Measurements from ENCODE around the gene CFAP20DC.
"Not testable (repeated sequence)": the region's sequence is repeated elsewhere in the genome, so short reads cannot be mapped to it uniquely, and the experiment has no call there.

CFAP20DC gene

DNA sequence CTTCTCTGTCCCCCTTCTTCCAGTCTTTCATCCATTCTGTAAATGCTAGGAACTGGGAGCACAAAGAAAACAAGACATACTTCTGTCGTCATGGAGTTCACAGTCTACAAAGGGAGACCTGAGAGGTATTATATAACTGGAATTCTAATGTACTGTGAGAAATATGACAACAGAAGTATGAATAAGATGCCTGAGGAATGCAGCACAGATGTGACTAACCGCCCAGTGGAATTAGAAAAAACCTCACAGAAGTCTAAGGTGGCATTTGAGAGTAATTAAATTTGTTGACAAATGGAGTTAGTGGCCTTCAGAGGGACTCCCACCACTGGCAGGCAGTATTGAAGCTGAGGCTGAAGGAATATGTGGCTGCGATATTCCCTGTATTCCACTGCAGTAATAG lies 214.7 kb downstream of the CFAP20DC start:
- Histone ChIP-seq H3K9ac (ENCODE audit: low read depth, low read length) (no peak overlapping the region), H3K27me3 (ENCODE audit: insufficient read depth, low read length) (no peaks in the 10 kb centered on the region), H3K27ac (ENCODE audit: low read length) (no peak overlapping the region), H3K4me3 (ENCODE audit: low read length) (no peak overlapping the region), H3K4me1 (ENCODE audit: insufficient read depth, low read length) (no peaks in the 10 kb centered on the region), H3K36me3 (ENCODE audit: insufficient read depth, low read depth, low read length) (0 out of 2 replicates have a peak, but pooled peaks cover 6% of the 10 kb centered on the region), H3K9me3 (ENCODE audit: insufficient read depth, low read depth, low read length) (no peaks in the 10 kb centered on the region)

GRCh38 chr3:58833491-58833890 lies 216.3 kb downstream of the CFAP20DC start:
- Histone ChIP-seq H3K36me3 (ENCODE audit: insufficient read depth, low read depth, low read length) (0 out of 2 replicates have a peak, but pooled peaks cover 6% of the 10 kb centered on the region), H3K9me3 (ENCODE audit: insufficient read depth, low read depth, low read length) (no peaks in the 10 kb centered on the region), H3K27ac (ENCODE audit: low read length) (no peak overlapping the region), H3K4me3 (ENCODE audit: low read length) (no peak overlapping the region), H3K4me1 (ENCODE audit: insufficient read depth, low read length) (no peaks in the 10 kb centered on the region), H3K9ac (ENCODE audit: low read depth, low read length) (no peak overlapping the region), H3K27me3 (ENCODE audit: insufficient read depth, low read length) (no peaks in the 10 kb centered on the region)

GRCh38 chr3:58829321-58830000 lies 220.4 kb downstream of the CFAP20DC start:
- Histone ChIP-seq H3K9ac (ENCODE audit: low read depth, low read length) (no peak overlapping the region), H3K4me1 (ENCODE audit: insufficient read depth, low read length) (no peaks in the 10 kb centered on the region; the same call in 1 of the 2 replicates), H3K27ac (ENCODE audit: low read length) (no peak overlapping the region), H3K27me3 (ENCODE audit: insufficient read depth, low read length) (no peaks in the 10 kb centered on the region), H3K4me3 (ENCODE audit: low read length) (no peak overlapping the region), H3K9me3 (ENCODE audit: insufficient read depth, low read depth, low read length) (no peaks in the 10 kb centered on the region), H3K36me3 (ENCODE audit: insufficient read depth, low read depth, low read length) (0 out of 2 replicates have a peak, but pooled peaks cover 9% of the 10 kb centered on the region)

DNA sequence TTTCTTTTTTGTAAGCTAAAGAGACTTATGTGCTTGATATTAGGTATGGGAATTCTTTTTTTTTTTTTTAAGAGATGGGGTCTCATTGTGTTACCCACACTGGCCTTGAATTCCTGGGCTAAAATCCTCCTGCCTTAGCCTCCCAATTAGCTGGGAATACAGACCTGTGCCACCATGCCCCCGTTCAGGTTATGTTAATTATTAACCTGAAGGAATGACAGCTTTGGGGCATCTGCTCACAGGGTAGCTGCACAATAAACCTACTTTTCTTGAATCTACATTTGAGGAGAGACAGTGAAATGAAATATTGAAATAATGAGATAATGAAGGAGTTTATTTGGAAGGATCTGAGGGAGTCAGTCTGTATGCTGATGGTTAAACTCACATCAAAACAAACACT lies 225.0 kb downstream of the CFAP20DC start:
- H3K4me1 ChIP-seq (ENCODE audit: insufficient read depth, low read length): no peaks in the 10 kb centered on the region; the same call in 1 of the 2 replicates
- no peaks in the 10 kb centered on the region for H3K27me3 ChIP-seq (ENCODE audit: insufficient read depth, low read length)
- H3K4me3 ChIP-seq (ENCODE audit: low read length): no peak overlapping the region
- no peaks in the 10 kb centered on the region for H3K9me3 ChIP-seq (ENCODE audit: insufficient read depth, low read depth, low read length)
- 0 out of 2 replicates have a peak, but pooled peaks cover 2% of the 10 kb centered on the region for H3K36me3 ChIP-seq (ENCODE audit: insufficient read depth, low read depth, low read length)
- H3K27ac ChIP-seq (ENCODE audit: low read length): no peak overlapping the region
- H3K9ac ChIP-seq (ENCODE audit: low read depth, low read length): no peak overlapping the region

GRCh38 chr3:58824285-58824684 lies 225.5 kb downstream of the CFAP20DC start:
- Histone ChIP-seq H3K4me3 (ENCODE audit: low read length) (no peak overlapping the region), H3K36me3 (ENCODE audit: insufficient read depth, low read depth, low read length) (0 out of 2 replicates have a peak, but pooled peaks cover 2% of the 10 kb centered on the region), H3K9me3 (ENCODE audit: insufficient read depth, low read depth, low read length) (no peaks in the 10 kb centered on the region), H3K27ac (ENCODE audit: low read length) (no peak overlapping the region), H3K9ac (ENCODE audit: low read depth, low read length) (no peak overlapping the region), H3K4me1 (ENCODE audit: insufficient read depth, low read length) (no peaks in the 10 kb centered on the region; the same call in 1 of the 2 replicates), H3K27me3 (ENCODE audit: insufficient read depth, low read length) (no peaks in the 10 kb centered on the region)

GRCh38 chr3:58806551-58807244 lies 243.1 kb downstream of the CFAP20DC start:
- not testable (repeated sequence) for H3K9ac ChIP-seq (ENCODE audit: low read depth, low read length)

DNA sequence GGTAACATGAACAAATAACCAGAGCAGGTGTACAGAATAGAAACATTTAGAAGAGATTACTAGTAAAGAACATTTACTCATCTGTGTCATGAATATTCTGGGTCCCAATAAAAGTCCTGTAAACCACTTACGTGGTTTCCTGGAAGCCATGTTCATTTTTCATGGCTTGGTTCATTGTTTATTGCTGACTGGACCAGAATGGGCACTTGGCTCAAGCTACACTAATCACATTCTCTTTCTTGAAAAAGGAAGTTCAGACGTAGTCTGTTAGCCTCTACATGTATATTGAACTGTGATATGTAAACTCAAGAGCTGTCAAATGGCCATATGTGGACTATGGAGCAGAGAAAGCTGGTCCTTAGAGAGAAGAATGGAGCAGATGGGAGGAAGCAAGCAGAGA lies 244.9 kb downstream of the CFAP20DC start:
- no peak overlapping the region for H3K4me3 ChIP-seq (ENCODE audit: low read length)
- no peak overlapping the region for H3K27ac ChIP-seq (ENCODE audit: low read length)

More at GRCh38 chr3:58806551-58807244, 243.1 kb downstream of the CFAP20DC start:
- not testable (repeated sequence) for H3K27ac ChIP-seq (ENCODE audit: low read length); H3K27me3 ChIP-seq (ENCODE audit: insufficient read depth, low read length); H3K4me1 ChIP-seq (ENCODE audit: insufficient read depth, low read length); H3K9me3 ChIP-seq (ENCODE audit: insufficient read depth, low read depth, low read length); H3K36me3 ChIP-seq (ENCODE audit: insufficient read depth, low read depth, low read length); H3K4me3 ChIP-seq (ENCODE audit: low read length)

DNA sequence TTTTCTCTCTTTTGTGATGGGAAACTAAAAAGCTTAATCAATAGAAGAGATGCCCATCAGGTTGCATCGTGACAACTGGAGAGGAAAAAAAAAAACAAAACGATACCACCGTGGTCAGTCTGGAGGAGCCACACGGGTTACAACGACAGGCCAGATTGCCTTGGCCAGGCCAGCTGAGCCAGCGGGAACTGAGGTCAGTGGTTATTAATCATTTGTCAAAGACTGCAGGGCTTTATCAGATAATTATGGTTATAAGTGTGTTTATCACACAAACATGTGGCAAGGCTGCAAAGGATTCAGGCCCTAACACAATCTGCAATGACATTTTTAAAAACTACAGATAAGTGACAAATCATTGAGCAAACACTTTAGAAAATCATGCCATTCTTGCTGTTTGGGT lies 248.3 kb downstream of the CFAP20DC start:
- H3K9me3 ChIP-seq (ENCODE audit: insufficient read depth, low read depth, low read length): peaks cover 8% of the 10 kb centered on the region; the same call in 1 of the 2 replicates
- H3K4me3 ChIP-seq (ENCODE audit: low read length): no peak overlapping the region
- no peak overlapping the region for H3K27ac ChIP-seq (ENCODE audit: low read length)
- H3K36me3 ChIP-seq (ENCODE audit: insufficient read depth, low read depth, low read length): no peaks in the 10 kb centered on the region
- no peak overlapping the region for H3K9ac ChIP-seq (ENCODE audit: low read depth, low read length)
- no peaks in the 10 kb centered on the region for H3K27me3 ChIP-seq (ENCODE audit: insufficient read depth, low read length)
- H3K4me1 ChIP-seq (ENCODE audit: insufficient read depth, low read length): no peaks in the 10 kb centered on the region

More for the DNA sequence above, 244.9 kb downstream of the CFAP20DC start:
- Histone ChIP-seq H3K4me1 (ENCODE audit: insufficient read depth, low read length) (no peaks in the 10 kb centered on the region), H3K27me3 (ENCODE audit: insufficient read depth, low read length) (no peaks in the 10 kb centered on the region), H3K36me3 (ENCODE audit: insufficient read depth, low read depth, low read length) (no peaks in the 10 kb centered on the region), H3K9me3 (ENCODE audit: insufficient read depth, low read depth, low read length) (peaks cover 8% of the 10 kb centered on the region; the same call in 1 of the 2 replicates), H3K9ac (ENCODE audit: low read depth, low read length) (no peak overlapping the region)

- no peak overlapping the region for H3K27ac ChIP-seq (ENCODE audit: low read length)
- no peaks in the 10 kb centered on the region for H3K4me1 ChIP-seq (ENCODE audit: insufficient read depth, low read length)
- no peak overlapping the region for H3K9ac ChIP-seq (ENCODE audit: low read depth, low read length)
- H3K4me3 ChIP-seq (ENCODE audit: low read length): no peak overlapping the region
- no peaks in the 10 kb centered on the region for H3K36me3 ChIP-seq (ENCODE audit: insufficient read depth, low read depth, low read length)
- no peaks in the 10 kb centered on the region for H3K27me3 ChIP-seq (ENCODE audit: insufficient read depth, low read length)
- H3K9me3 ChIP-seq (ENCODE audit: insufficient read depth, low read depth, low read length): peaks cover 4% of the 10 kb centered on the region; the same call in 1 of the 2 replicates
These were observed 248.9 kb downstream of the CFAP20DC start for GRCh38 chr3:58800940-58801339.

DNA sequence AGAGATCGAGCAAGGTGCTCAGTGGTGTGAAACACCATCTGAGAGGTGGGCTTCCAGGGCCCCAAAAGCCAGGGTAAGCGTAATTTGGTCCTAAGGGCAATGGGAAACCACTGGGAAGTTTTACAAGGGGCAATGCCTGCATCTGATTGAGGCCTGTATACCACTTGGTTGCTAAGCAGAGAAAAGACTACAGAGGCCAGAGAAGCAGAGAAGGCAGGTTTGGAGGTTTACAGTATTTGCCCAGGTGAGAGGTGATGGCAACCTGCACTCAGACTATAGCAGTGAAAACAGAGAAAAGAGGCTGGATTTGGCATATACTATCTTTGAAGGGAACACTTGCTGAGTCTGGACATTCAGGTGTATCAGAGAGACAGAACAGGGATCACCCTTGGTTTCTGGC lies 249.8 kb downstream of the CFAP20DC start:
- H3K9me3 ChIP-seq (ENCODE audit: insufficient read depth, low read depth, low read length): no peaks in the 10 kb centered on the region
- H3K27ac ChIP-seq (ENCODE audit: low read length): no peak overlapping the region
- no peaks in the 10 kb centered on the region for H3K36me3 ChIP-seq (ENCODE audit: insufficient read depth, low read depth, low read length)
- no peak overlapping the region for H3K9ac ChIP-seq (ENCODE audit: low read depth, low read length)
- no peaks in the 10 kb centered on the region for H3K4me1 ChIP-seq (ENCODE audit: insufficient read depth, low read length)
- H3K27me3 ChIP-seq (ENCODE audit: insufficient read depth, low read length): no peaks in the 10 kb centered on the region
- no peak overlapping the region for H3K4me3 ChIP-seq (ENCODE audit: low read length)

GRCh38 chr3:58799271-58799670 lies 250.6 kb downstream of the CFAP20DC start:
- no peak overlapping the region for H3K9ac ChIP-seq (ENCODE audit: low read depth, low read length)
- H3K27ac ChIP-seq (ENCODE audit: low read length): no peak overlapping the region
- H3K27me3 ChIP-seq (ENCODE audit: insufficient read depth, low read length): no peaks in the 10 kb centered on the region
- no peaks in the 10 kb centered on the region for H3K4me1 ChIP-seq (ENCODE audit: insufficient read depth, low read length)
- H3K4me3 ChIP-seq (ENCODE audit: low read length): no peak overlapping the region
- no peaks in the 10 kb centered on the region for H3K36me3 ChIP-seq (ENCODE audit: insufficient read depth, low read depth, low read length)
- no peaks in the 10 kb centered on the region for H3K9me3 ChIP-seq (ENCODE audit: insufficient read depth, low read depth, low read length)

GRCh38 chr3:58798312-58798711 lies 251.5 kb downstream of the CFAP20DC start:
- Histone ChIP-seq H3K4me1 (ENCODE audit: insufficient read depth, low read length) (peaks cover 1% of the 10 kb centered on the region; the same call in 1 of the 2 replicates), H3K9ac (ENCODE audit: low read depth, low read length) (no peak overlapping the region), H3K27ac (ENCODE audit: low read length) (no peak overlapping the region), H3K36me3 (ENCODE audit: insufficient read depth, low read depth, low read length) (no peaks in the 10 kb centered on the region), H3K4me3 (ENCODE audit: low read length) (no peak overlapping the region), H3K9me3 (ENCODE audit: insufficient read depth, low read depth, low read length) (no peaks in the 10 kb centered on the region), H3K27me3 (ENCODE audit: insufficient read depth, low read length) (no peaks in the 10 kb centered on the region)

Measured in iPS-20b (cell line).